Naive B cell (primary cell): ENCODE measurements around the gene DDT. TPM values are rescaled to one million over a fixed set of nuclear protein-coding genes. Genes with fewer than 3 reads are reported as not detected.

Source experiments
- polyA plus RNA-seq, 6 donors: library from polyadenylated mRNA; unstranded; fragments of 300-500 nt; fragmentation: Illumina TruSeq; gene quantifications; one replicate each; pipeline ENCODE4 v1.2.3, GENCODE V29; 2021; ENCODE audit warnings: low read depth in 6 of 6

Gene DDT
- polyA plus RNA-seq, 6 donors from 2014 or later: 111 to 156 (median 127) TPM

Other genes with a start within 250 kb of the DDT start
- 1 to 10 TPM in 1 of 6 donors, under 1 TPM in 4, not detected in 1; 0.22 to 1.0 (median 0.47) TPM for gene ZNF70, start 223.3 kb downstream of the DDT start, polyA plus RNA-seq
- 1,000 to 10,000 TPM in 5 of 6 donors, 100 to 1,000 TPM in 1; 910 to 1,673 (median 1,335) TPM for gene VPREB3, start 220.0 kb downstream of the DDT start, polyA plus RNA-seq
- gene C22orf15, start 211.5 kb downstream of the DDT start, polyA plus RNA-seq: 1 to 10 TPM in 2 of 6 donors, under 1 TPM in 2, not detected in 2; 0.13 to 4.9 (median 1.0) TPM
- 10 to 100 TPM; 36.3 to 65.9 (median 62.6) TPM for gene CHCHD10, start 206.5 kb downstream of the DDT start, polyA plus RNA-seq
- gene MMP11, start 201.6 kb downstream of the DDT start, polyA plus RNA-seq: 10 to 100 TPM; 10.2 to 18.9 (median 14.2) TPM
- 10 to 100 TPM; 73.0 to 90.9 (median 78.1) TPM for gene SMARCB1, start 187.5 kb downstream of the DDT start, polyA plus RNA-seq
- 10 to 100 TPM; 25.2 to 33.9 (median 26.4) TPM for gene DERL3, start 135.4 kb downstream of the DDT start, polyA plus RNA-seq
- gene SLC2A11, start 116.6 kb downstream of the DDT start, polyA plus RNA-seq: 10 to 100 TPM in 4 of 6 donors, 1 to 10 TPM in 2; 7.0 to 15.9 (median 10.9) TPM
- 1,000 to 10,000 TPM in 2 of 6 donors, 100 to 1,000 TPM in 4; 853 to 1,113 (median 946) TPM for gene MIF, start 80.1 kb downstream of the DDT start, polyA plus RNA-seq
- gene GSTT2B, start 13.2 kb downstream of the DDT start, polyA plus RNA-seq: not detected
- gene DDTL, start 7.6 kb downstream of the DDT start, polyA plus RNA-seq: 1 to 10 TPM in 5 of 6 donors, under 1 TPM in 1; 0.89 to 5.3 (median 1.3) TPM
- not detected for gene GSTT2, start 5.7 kb upstream of the DDT start, polyA plus RNA-seq
- gene GSTT4, start 31.0 kb upstream of the DDT start, polyA plus RNA-seq: not detected
- gene CABIN1, start 36.9 kb upstream of the DDT start, polyA plus RNA-seq: 1 to 10 TPM; 3.9 to 8.0 (median 5.0) TPM
- under 1 TPM in 1 of 6 donors, not detected in 5; 0.09 TPM for gene SUSD2, start 207.0 kb upstream of the DDT start, polyA plus RNA-seq